Lower leg skin (tissue), 4 donors: ENCODE measurements around the gene ZFYVE28. TPM values are rescaled to one million over a fixed set of nuclear protein-coding genes. Genes with fewer than 3 reads are reported as not detected.

Experiments
- DNase-seq, 2 donors: peaks; one replicate each; pipeline ENCODE4 v3.0.0-alpha.2; 2019; ENCODE audit warnings: low spot score in 2 of 2
- H3K4me3 ChIP-seq: fragments of 200-600 bp; sonication (generic); 2 replicates; pipeline ENCODE4 v1.5.1; 2017; ENCODE audit warnings: mild to moderate bottlenecking, low read depth; ENCODE audit not compliant: poor library complexity, severe bottlenecking
- CTCF ChIP-seq, 3 donors: fragments of 450-650 bp; IDR thresholded peaks; one replicate each; pipeline ENCODE4 v1.5.1; 2016; ENCODE audit warnings: antibody characterized with exemption in 3 of 3, mild to moderate bottlenecking in 3 of 3, moderate library complexity in 2 of 3
- POLR2A ChIP-seq, 2 donors: fragments of 450-650 bp; IDR thresholded peaks; one replicate each; pipeline ENCODE4 v1.6.1; 2016 to 2017; ENCODE audit warnings: antibody characterized with exemption in 2 of 2, mild to moderate bottlenecking in 1 of 2, moderate library complexity in 1 of 2
- WGBS, 2 donors: methylation state at CpG; one replicate each; pipeline ENCODE4 v1.1.5; 2018; 5-methylcytosine and 5-hydroxymethylcytosine counted together
- intact Hi-C: fragments of 100-400 bp; cut with DNase I; formaldehyde crosslinking; loops from one replicate; pipeline ENCODE4 v1.15.0; 2023; ENCODE audit warnings: low total_unique reads
- total RNA-seq, 4 donors: library from RNA; depleted of rRNA; stranded (reverse); fragments of >200 nt; gene quantifications; one replicate each; pipeline ENCODE4 v1.1.0, GENCODE V29; 2016

Gene ZFYVE28
- total RNA-seq, 4 donors from 2014 or later, result 5.0 to 12.8 (median 9.9) TPM

DNA sequence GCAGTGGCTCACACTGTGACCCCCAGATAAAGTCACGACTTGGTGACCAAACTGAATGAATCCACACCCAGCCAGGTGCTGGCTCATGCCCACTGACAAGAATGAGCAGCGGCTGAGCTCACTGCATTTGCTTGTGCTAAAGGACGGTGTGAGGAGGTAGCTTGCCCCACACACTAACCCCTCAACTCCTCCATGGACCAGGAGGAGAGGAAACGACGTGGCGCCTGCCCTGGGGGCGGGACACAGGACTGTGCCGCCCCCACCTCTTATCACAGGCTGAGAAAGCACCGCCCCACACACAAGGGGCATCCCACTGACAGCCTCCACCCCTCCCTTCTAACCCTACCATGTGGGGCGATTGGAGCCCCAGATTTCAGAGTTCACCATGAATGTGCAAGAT is 43.0 kb downstream of the ZFYVE28 start:
- no peak overlapping the region for H3K4me3 ChIP-seq
- no peak for TF ChIP-seq POLR2A (IDR thresholded peaks at IDR 0.05)
- TF ChIP-seq CTCF (IDR thresholded peaks at IDR 0.05), result no peak
- intact Hi-C loops, result no loop called here
- no peak for DNase-seq
- 74 to 86% methylated on average over 7 to 10 of the region's 10 CpGs for WGBS, 2 donors

DNA sequence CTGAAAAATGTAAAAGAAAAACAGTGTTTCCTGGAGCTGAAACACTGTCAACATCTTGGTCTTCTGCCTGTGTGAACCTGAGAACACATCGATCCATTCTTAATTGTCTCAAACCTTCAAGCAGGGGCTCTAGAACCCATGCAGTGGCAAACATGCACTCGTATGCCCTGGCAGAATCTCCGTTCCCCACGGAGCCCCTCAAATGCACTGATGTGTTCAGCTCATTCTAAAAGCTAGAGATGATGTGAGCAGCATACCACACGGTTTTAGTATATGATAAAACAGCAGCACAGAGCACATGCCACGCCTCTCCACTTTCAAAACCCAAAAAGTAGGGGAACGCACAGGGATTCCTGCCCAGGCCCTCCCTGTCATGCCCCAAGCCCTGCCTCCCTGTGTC is 44.9 kb downstream of the ZFYVE28 start:
- WGBS, 2 donors, result 84 to 87% methylated on average over 7 of the region's 7 CpGs
- intact Hi-C loops, result no loop called here
- DNase-seq, result no peak
- no peak overlapping the region for H3K4me3 ChIP-seq
- no peak for TF ChIP-seq POLR2A (IDR thresholded peaks at IDR 0.05)
- no peak for TF ChIP-seq CTCF (IDR thresholded peaks at IDR 0.05)

DNA sequence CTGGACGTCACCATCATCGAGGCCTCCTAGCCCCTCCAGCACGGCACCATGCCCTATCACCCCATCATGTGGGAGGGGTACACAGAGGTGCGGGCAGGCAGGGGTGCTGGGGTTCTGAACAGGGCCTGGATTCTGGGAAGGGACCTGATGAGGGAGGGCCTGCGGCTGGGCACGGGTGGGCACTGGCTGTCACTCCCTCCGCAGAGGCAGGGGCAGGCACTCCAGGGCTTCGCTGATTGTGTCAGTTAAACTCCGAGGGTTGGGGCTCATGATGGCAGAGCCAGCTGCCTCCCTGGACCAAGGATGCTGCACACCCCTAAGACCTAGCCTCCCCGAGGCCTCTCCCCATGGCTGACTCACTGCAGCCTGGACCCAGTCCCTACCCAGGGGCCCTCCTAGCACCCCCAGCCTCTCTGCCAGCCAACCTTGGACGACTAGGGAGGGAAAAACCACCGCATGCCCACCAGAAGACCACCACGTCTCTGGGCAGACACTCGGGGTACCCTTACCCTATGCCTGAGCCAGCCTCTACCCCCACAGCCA is 45.9 kb downstream of the ZFYVE28 start:
- no peak for DNase-seq
- intact Hi-C loops, result no loop called here
- WGBS, 2 donors, result 86 to 87% methylated on average over 14 of the region's 14 CpGs
- H3K4me3 ChIP-seq, result no peak overlapping the region
- no peak for TF ChIP-seq POLR2A (IDR thresholded peaks at IDR 0.05)
- no peak for TF ChIP-seq CTCF (IDR thresholded peaks at IDR 0.05)

- intact Hi-C loops, result no loop called here
- no peak for DNase-seq
- no peak overlapping the region for H3K4me3 ChIP-seq
- WGBS, 2 donors, result 78 to 86% methylated on average over 26 to 27 of the region's 27 CpGs
- TF ChIP-seq CTCF (IDR thresholded peaks at IDR 0.05), result no peak
- TF ChIP-seq POLR2A (IDR thresholded peaks at IDR 0.05), result no peak
These were observed 46.5 kb downstream of the ZFYVE28 start for GRCh38 chr4:2371765-2372487.

DNA sequence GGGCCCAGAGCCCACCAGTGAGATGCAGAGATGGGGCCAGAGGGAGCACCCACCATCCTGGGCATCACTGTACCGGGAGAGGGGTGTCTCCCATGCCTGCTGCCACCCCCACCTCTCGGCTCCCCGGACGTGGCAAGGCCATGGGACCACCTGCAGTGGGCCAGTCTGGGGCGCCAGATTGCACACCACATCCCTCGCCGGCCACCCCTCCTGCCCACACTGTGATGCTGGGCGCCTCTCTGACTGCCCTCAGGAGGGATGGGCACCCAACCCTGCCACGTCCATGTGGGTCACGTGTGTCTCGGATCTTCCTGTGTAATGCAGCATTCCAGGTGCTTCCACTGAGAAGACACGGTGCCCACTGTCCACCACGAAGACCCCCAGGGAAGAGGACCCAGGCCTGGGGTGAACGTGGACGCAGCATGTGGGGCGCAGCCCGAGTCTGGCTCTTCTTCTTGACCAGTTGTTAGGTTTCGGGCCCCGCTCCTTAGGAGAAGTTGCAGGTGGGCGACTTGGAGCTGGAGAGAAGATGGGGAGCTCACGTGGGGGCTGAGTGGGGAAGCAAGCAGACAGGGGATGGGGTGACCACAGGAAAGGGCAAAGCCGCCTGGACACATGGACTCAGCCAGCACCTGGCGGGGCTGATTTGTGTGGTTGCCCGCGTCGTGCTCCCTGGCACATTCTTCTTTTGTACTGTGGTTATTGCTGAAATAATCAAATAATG is 47.7 kb downstream of the ZFYVE28 start:
- TF ChIP-seq CTCF (IDR thresholded peaks at IDR 0.05) (no peak), POLR2A (IDR thresholded peaks at IDR 0.05) (no peak)
- no peak for DNase-seq
- intact Hi-C loops, result no loop called here
- WGBS, 2 donors, result 83 to 86% methylated on average over 20 to 25 of the region's 26 CpGs
- no peak overlapping the region for H3K4me3 ChIP-seq
